Measurements from ENCODE around the gene FBXO40. TPM values are rescaled to one million over a fixed set of nuclear protein-coding genes. Genes with fewer than 3 reads are reported as not detected.

FBXO40 gene
- total and polyA plus RNA-seq, 2 of the 8 experiments (the other 6 are each of a cell fraction or from before 2014, with no cell fraction given), result 0.03 TPM; not detected in 1

DNA sequence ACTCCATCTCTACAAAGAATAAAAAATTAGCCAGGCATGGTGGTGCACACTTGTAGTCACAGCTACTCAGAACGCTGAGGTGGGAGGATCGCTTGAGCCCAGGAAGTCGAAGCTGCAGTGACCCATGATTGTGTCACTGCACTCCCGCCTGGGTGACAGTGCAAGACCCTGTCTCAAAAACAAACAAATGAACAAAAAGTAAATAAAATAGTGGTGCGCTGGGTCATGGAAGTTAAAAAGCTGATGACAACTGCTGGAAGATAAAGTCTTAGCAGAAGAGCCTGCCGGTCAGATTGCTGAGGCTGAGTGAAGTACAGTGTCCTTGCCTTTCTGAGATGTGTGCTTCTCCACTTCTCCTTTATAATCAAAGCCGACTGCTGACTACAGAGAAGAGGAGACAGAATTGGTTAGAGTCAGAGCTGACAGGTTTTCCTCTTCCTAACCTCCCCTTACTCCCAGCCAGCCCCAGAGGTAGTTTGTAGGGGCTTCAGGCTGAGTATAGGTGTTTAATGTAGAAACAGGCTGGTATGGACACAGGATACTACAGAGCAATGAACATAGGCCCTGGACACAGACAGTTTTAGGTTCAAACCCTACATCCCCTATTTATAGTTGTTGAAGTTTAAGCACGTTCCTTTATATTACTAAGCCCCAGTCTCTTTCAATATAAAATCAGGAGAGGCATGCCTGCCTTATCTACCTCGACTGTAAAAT, 49.6 kb downstream of the FBXO40 start:
- Histone ChIP-seq H3K79me2 (ENCODE audit: control insufficient read depth in 1 of 2, insufficient read depth in 2 of 2, low read length in 2 of 2) (no peaks in the 10 kb centered on the region), H2BK5ac (ENCODE audit: low read depth, low read length) (no peak overlapping the region), H3K18ac (ENCODE audit: extremely low read depth, low read length) (no peak overlapping the region), H2BK12ac (ENCODE audit: low read depth, low read length) (peak overlapping the region; percentile 13; the same call in 1 of the 2 replicates), H3K4me3 (ENCODE audit: extremely low read depth in 1 of 4, insufficient read depth in 2 of 4, low read depth in 3 of 4, low read length in 4 of 4) (no peak overlapping the region), H2AFZ (ENCODE audit: low read length) (peak overlapping the region; percentile 2; the same call in 1 of the 2 replicates), H4K8ac (ENCODE audit: extremely low read depth, insufficient read depth, low read length) (no peak overlapping the region), H3K56ac (replicated peaks; ENCODE audit: insufficient read length, low read depth, low read length) (no peak overlapping the region), H3K4ac (replicated peaks; ENCODE audit: insufficient read length, low read depth, low read length) (no peak overlapping the region), H3K23ac (ENCODE audit: insufficient read length) (no peak overlapping the region), H2BK15ac (ENCODE audit: low read length) (no peak overlapping the region), H4K5ac (ENCODE audit: insufficient read length, low read depth, low read length) (no peak overlapping the region), H3K9ac (replicated peaks in 1 of 4; ENCODE audit: extremely low read depth in 1 of 4, low read depth in 3 of 4, low read length in 3 of 4) (no peak overlapping the region), H2BK20ac (ENCODE audit: low read length) (no peak overlapping the region), H3K79me1 (ENCODE audit: low read depth, low read length) (no peaks in the 10 kb centered on the region), H3K27ac (ENCODE audit: low read depth, low read length) (no peak overlapping the region), H3K14ac (ENCODE audit: insufficient read length) (no peak overlapping the region), H3K9me3 (ENCODE audit: insufficient read depth in 2 of 2, low read depth in 1 of 2, low read length in 1 of 2) (no peaks in the 10 kb centered on the region), H4K20me1 (replicated peaks in 1 of 2; ENCODE audit: control insufficient read depth in 1 of 2, insufficient read depth in 2 of 2, low read length in 2 of 2) (no peaks in the 10 kb centered on the region), H3K23me2 (ENCODE audit: low read depth, low read length) (no peaks in the 10 kb centered on the region), H3K4me2 (ENCODE audit: insufficient read depth in 1 of 2, low read depth in 2 of 2, low read length in 2 of 2) (no peak overlapping the region), H3K27me3 (replicated peaks in 1 of 4; ENCODE audit: control insufficient read depth in 3 of 4, extremely low read depth in 1 of 4, insufficient read depth in 3 of 4, low read length in 3 of 4) (no peaks in the 10 kb centered on the region), H2BK120ac (replicated peaks; ENCODE audit: low read depth, low read length) (no peak overlapping the region), H3K36me3 (ENCODE audit: control insufficient read depth in 2 of 4, insufficient read depth in 4 of 4, low read length in 3 of 4) (no peaks in the 10 kb centered on the region), H4K91ac (replicated peaks; ENCODE audit: insufficient read length, low read length) (no peak overlapping the region), H2AK5ac (ENCODE audit: low read depth, low read length) (no peak overlapping the region), H3K4me1 (replicated peaks in 1 of 4; ENCODE audit: control insufficient read depth in 3 of 4, insufficient read depth in 4 of 4, low read length in 3 of 4) (peaks cover 0 to 4% (median 0%) of the 10 kb centered on the region in 4 experiments; a peak in 2 of 7 replicates)
- TF ChIP-seq CBX5 (IDR thresholded peaks at IDR 0.05; ENCODE audit: low read depth, low read length) (no peak), TAF1 (IDR thresholded peaks at IDR 0.05; ENCODE audit: low read depth, low read length) (no peak), RAD21 (IDR thresholded peaks at IDR 0.05 in 1 of 2, conservative IDR thresholded peaks at IDR 0.05 in 1 of 2; ENCODE audit: low read depth in 2 of 2, low read length in 2 of 2) (no peak), JUND (IDR thresholded peaks at IDR 0.05; ENCODE audit: low read length) (no peak), SUZ12 (IDR thresholded peaks at IDR 0.05; ENCODE audit: low read length) (no peak), EP300 (IDR thresholded peaks at IDR 0.05; ENCODE audit: borderline replicate concordance in 1 of 2, low read depth in 2 of 2, low read length in 2 of 2) (no peak)
- TF ChIP-seq, protein P1, sequence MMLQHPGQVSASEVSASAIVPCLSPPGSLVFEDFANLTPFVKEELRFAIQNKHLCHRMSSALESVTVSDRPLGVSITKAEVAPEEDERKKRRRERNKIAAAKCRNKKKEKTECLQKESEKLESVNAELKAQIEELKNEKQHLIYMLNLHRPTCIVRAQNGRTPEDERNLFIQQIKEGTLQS (IDR thresholded peaks at IDR 0.05; ENCODE audit: insufficient read depth, low read depth, low read length), result no peak
- no peak for FAIRE-seq
- POLR2A ChIA-PET (ENCODE audit: partially characterized antibody), result interaction anchor here (0.8 to 1.8 kb wide), 2 partner anchors 49 to 107 kb away, joined by 3 to 7 read pairs; partner anchors contain the start of genes FBXO40 and GOLGB1
- 81% methylated on average over 9 of the region's 9 CpGs; no CpG with 5 or more reads in 1 of the 2 experiments for WGBS, 2 experiments (ENCODE audit: extremely low coverage in 1 of 2, insufficient coverage in 1 of 2, insufficient read length in 1 of 2, insufficient replicate concordance in 2 of 2, low coverage in 1 of 2, low lambda C conversion rate in 2 of 2, missing lambda C conversion rate in 1 of 2)
- no peak for DNase-seq (ENCODE audit: low read depth in 1 of 2, low spot score in 2 of 2)
- CTCF ChIA-PET (ENCODE audit: partially characterized antibody), result interaction anchor here (0.5 kb wide), 1 partner anchor 29 kb away, joined by 3 read pairs; no protein-coding TSS in a partner anchor
